Measurements from ENCODE around the gene DONSON.
"Not testable (repeated sequence)": the region's sequence is repeated elsewhere in the genome, so short reads cannot be mapped to it uniquely, and the experiment has no call there.

The DONSON gene

GRCh38 chr21:33588485-33589335, at the start of gene DONSON:
TSS of gene DONSON (minus strand) at chr21:33588684. CDS start at chr21:33588641, 43 bp downstream.
- DNase-seq (ENCODE audit: low read depth): peak; percentile 82

- DNase-seq (ENCODE audit: low read depth): no peak
Measured at GRCh38 chr21:33634254-33634653, 45.8 kb upstream of the DONSON start.

GRCh38 chr21:33626151-33626550, 37.7 kb upstream of the DONSON start:
- not testable (repeated sequence) for DNase-seq (ENCODE audit: low read depth)

GRCh38 chr21:33622253-33622652, 33.8 kb upstream of the DONSON start:
- DNase-seq (ENCODE audit: low read depth): no peak

- DNase-seq (ENCODE audit: low read depth): no peak
Measured at GRCh38 chr21:33619726-33620125, 31.2 kb upstream of the DONSON start.

- no peak for DNase-seq (ENCODE audit: low read depth)
Measured at GRCh38 chr21:33618407-33618806, 29.9 kb upstream of the DONSON start.

- not testable (repeated sequence) for DNase-seq (ENCODE audit: low read depth)
Measured at GRCh38 chr21:33617565-33617964, 29.1 kb upstream of the DONSON start.

GRCh38 chr21:33611006-33611744, 22.7 kb upstream of the DONSON start:
- DNase-seq (ENCODE audit: low read depth): no peak

- DNase-seq (ENCODE audit: low read depth): no peak
Measured at GRCh38 chr21:33608559-33608958, 20.1 kb upstream of the DONSON start.

- DNase-seq (ENCODE audit: low read depth): no peak
Measured at GRCh38 chr21:33598051-33598450, 9.6 kb upstream of the DONSON start.

- peak; percentile 18 for DNase-seq (ENCODE audit: low read depth)
Measured at GRCh38 chr21:33587792-33588484, 546 bp downstream of the DONSON start.

GRCh38 chr21:33586927-33587326, 1.6 kb downstream of the DONSON start:
- no peak for DNase-seq (ENCODE audit: low read depth)

- DNase-seq (ENCODE audit: low read depth): no peak
Measured at GRCh38 chr21:33584455-33584854, 4.0 kb downstream of the DONSON start.

- DNase-seq (ENCODE audit: low read depth): no peak
Measured at GRCh38 chr21:33578959-33579542, 9.4 kb downstream of the DONSON start.

GRCh38 chr21:33578214-33578613, 10.3 kb downstream of the DONSON start:
- no peak for DNase-seq (ENCODE audit: low read depth)

GRCh38 chr21:33576741-33577141, 11.7 kb downstream of the DONSON start:
- not testable (repeated sequence) for DNase-seq (ENCODE audit: low read depth)

GRCh38 chr21:33572350-33572749, 16.1 kb downstream of the DONSON start:
- DNase-seq (ENCODE audit: low read depth): no peak

- no peak for DNase-seq (ENCODE audit: low read depth)
Measured at GRCh38 chr21:33569991-33570390, 18.5 kb downstream of the DONSON start.

GRCh38 chr21:33568448-33568847, 20.0 kb downstream of the DONSON start:
- no peak for DNase-seq (ENCODE audit: low read depth)

- no peak for DNase-seq (ENCODE audit: low read depth)
Measured at GRCh38 chr21:33567914-33568313, 20.6 kb downstream of the DONSON start.

GRCh38 chr21:33566514-33566913, 22.0 kb downstream of the DONSON start:
- DNase-seq (ENCODE audit: low read depth): no peak

GRCh38 chr21:33562389-33562788, 26.1 kb downstream of the DONSON start:
- DNase-seq (ENCODE audit: low read depth): no peak
